C4-2B (cell line): ENCODE data around the gene RAD1.

Experiments
- CTCF ChIP-seq: fragments of 450-650 bp; conservative IDR thresholded peaks from 2 replicates; pipeline ENCODE4 v1.5.1; 2017; ENCODE audit warnings: mild to moderate bottlenecking
- ZFX ChIP-seq: fragments of 450-650 bp; IDR thresholded peaks from 2 replicates; pipeline ENCODE4 v1.6.1; 2017

- no peak for TF ChIP-seq CTCF
- no peak for TF ChIP-seq ZFX
These were observed 46.5 kb downstream of the RAD1 start for GRCh38 chr5:34868791-34869190.
